PC-3 (cell line): Measurements from ENCODE around the gene FUT6. TPM values are rescaled to one million over a fixed set of nuclear protein-coding genes. Genes with fewer than 3 reads are reported as not detected.

Experiments used
- ATAC-seq: fragments of 200-7000 bp; cut with Tn5 transposase; 2 replicates; pipeline ENCODE4 v1.9.1; 2020; ENCODE audit warnings: mild to moderate bottlenecking, moderate library complexity
- BruUV-seq: library from RNA; stranded (reverse); fragments of 400-500 nt; replicated peaks from 2 replicates; lab custom pipeline; 2021; lab: Mats Ljungman, UMichigan
- CTCF ChIA-PET: fragments of 300-600 bp; sonication (Branson Sonifier 250); formaldehyde crosslinking; loops from one replicate; lab custom pipeline; 2022; ENCODE audit warnings: antibody characterized with exemption; lab: Charles Lee
- POLR2A ChIA-PET: fragments of 300-600 bp; sonication (Branson Sonifier 250); formaldehyde crosslinking; loops from one replicate; lab custom pipeline; 2022; ENCODE audit warnings: antibody characterized with exemption; ENCODE audit not compliant: unreplicated experiment; lab: Charles Lee
- DNase-seq: peaks from one replicate; pipeline ENCODE4 v3.0.0-alpha.2; 2015
- H2AFZ ChIP-seq: fragments of 300-600 bp; sonication (generic); 2 replicates; pipeline ENCODE4 v1.6.0; 2016; ENCODE audit warnings: antibody characterized with exemption, low read length
- H3F3A ChIP-seq: fragments of 300-600 bp; sonication (generic); one replicate; pipeline ENCODE4 v1.6.0; 2017; ENCODE audit warnings: antibody characterized with exemption, low read length, control low read depth, mild to moderate bottlenecking; ENCODE audit not compliant: unreplicated experiment
- H3K27ac ChIP-seq: fragments of 300-600 bp; sonication (generic); 2 replicates; pipeline ENCODE4 v1.5.1; 2016; ENCODE audit warnings: mild to moderate bottlenecking, low read length
- H3K27me3 ChIP-seq: fragments of 300-600 bp; sonication (generic); 2 replicates; pipeline ENCODE4 v1.6.1; 2016; ENCODE audit warnings: low read length, mixed read lengths
- H3K36me3 ChIP-seq: fragments of 300-600 bp; sonication (generic); 2 replicates; pipeline ENCODE4 v1.6.1; 2016; ENCODE audit warnings: low read depth, mixed run types, low read length, mixed read lengths
- H3K4me1 ChIP-seq: fragments of 300-600 bp; sonication (generic); 2 replicates; pipeline ENCODE4 v1.5.1; 2016; ENCODE audit warnings: low read length; ENCODE audit not compliant: insufficient read depth
- H3K4me2 ChIP-seq: fragments of 300-600 bp; sonication (generic); 2 replicates; pipeline ENCODE4 v1.6.0; 2016; ENCODE audit warnings: low read length
- H3K4me3 ChIP-seq: fragments of 300-600 bp; sonication (generic); 2 replicates; pipeline ENCODE4 v1.5.1; 2016; ENCODE audit warnings: mild to moderate bottlenecking, low read length, mixed read lengths
- H3K79me2 ChIP-seq: fragments of 300-600 bp; sonication (generic); 2 replicates; pipeline ENCODE4 v1.6.1; 2017; ENCODE audit warnings: low read length, mixed read lengths
- H3K9ac ChIP-seq: fragments of 300-600 bp; sonication (generic); 2 replicates; pipeline ENCODE4 v1.6.0; 2016; ENCODE audit warnings: mild to moderate bottlenecking, low read length
- H3K9me2 ChIP-seq: fragments of 300-600 bp; sonication (generic); replicated peaks from 2 replicates; pipeline ENCODE4 v1.6.1; 2016; ENCODE audit warnings: mixed run types, low read length, mixed read lengths
- H3K9me3 ChIP-seq: fragments of 300-600 bp; sonication (generic); 2 replicates; pipeline ENCODE4 v1.6.1; 2016; ENCODE audit warnings: low read length, mixed read lengths
- H4K20me1 ChIP-seq: fragments of 300-600 bp; sonication (generic); 2 replicates; pipeline ENCODE4 v1.6.1; 2016; ENCODE audit warnings: low read length, mixed read lengths
- EZH2 ChIP-seq: fragments of 300-600 bp; sonication (generic); IDR thresholded peaks from one replicate; pipeline ENCODE4 v1.6.1; 2017; ENCODE audit warnings: antibody characterized with exemption, mild to moderate bottlenecking, low read length; ENCODE audit not compliant: unreplicated experiment
- EZH2phosphoT487 ChIP-seq: fragments of 300-600 bp; sonication (generic); IDR thresholded peaks from 2 replicates; pipeline ENCODE4 v1.6.1; 2018; ENCODE audit warnings: mild to moderate bottlenecking, antibody characterized with exemption, low read length, borderline replicate concordance
- intact Hi-C: fragments of 100-400 bp; cut with micrococcal nuclease; formaldehyde crosslinking; loops from 2 replicates; pipeline ENCODE4 v1.9.0; 2023
- total RNA-seq: library from RNA; depleted of rRNA; stranded (reverse); fragments of >200 nt; gene quantifications from 2 replicates; pipeline ENCODE4 v1.2.3, GENCODE V29; 2014
- TF ChIP-seq, protein P1 (sequence below): fragments of 300-600 bp; sonication (generic); conservative IDR thresholded peaks from 2 replicates; pipeline ENCODE4 v1.5.1; 2017; ENCODE audit warnings: antibody characterized with exemption, low read depth, mild to moderate bottlenecking, low read length

Gene FUT6
- total RNA-seq, 1 experiment from 2014 or later = 0.69 TPM

DNA sequence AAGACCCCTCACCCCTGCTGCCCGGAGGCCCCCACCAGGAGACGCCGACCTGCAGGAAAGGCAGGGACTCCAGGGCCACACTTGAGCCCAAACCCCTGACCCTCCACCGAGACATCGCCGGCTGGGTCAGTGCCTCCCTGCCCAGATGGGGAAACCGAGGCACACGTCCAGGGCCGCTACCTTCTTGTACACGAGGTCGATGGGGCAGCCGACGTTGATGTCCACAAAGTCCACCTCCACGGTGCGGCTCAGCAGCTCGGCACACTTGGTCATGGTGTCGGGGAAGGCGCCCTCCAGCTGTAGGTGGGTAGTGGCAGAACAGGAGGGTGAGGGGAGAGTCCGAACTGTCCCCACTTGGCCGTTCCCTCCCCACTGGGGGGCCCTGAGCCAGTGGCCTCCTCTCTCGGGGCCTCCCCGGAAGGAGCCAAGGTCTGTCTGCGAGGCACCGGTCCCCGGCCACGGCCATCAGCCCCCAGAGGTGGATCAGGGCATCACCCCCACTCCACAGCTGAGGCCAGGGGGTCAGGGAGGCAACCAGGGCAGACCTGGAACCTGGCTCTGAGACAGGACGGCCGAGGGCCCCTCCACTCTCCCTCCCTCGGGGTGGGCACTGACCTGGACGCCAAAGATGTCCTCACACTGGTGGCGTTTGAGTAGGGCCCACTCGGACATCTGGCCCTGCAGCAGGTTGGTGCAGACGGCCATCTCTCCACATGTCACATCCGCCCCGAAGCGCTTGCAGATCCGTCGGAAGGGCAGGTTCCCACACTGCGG, 51.9 kb downstream of the FUT6 start:
- Histone ChIP-seq H3K27me3 (no peaks in the 10 kb centered on the region), H4K20me1 (0 out of 2 replicates have a peak, but pooled peaks cover 4% of the 10 kb centered on the region), H3K9me3 (no peaks in the 10 kb centered on the region), H3K4me1 (peaks cover 8% of the 10 kb centered on the region), H3K4me3 (no peak overlapping the region), H3F3A (no peaks in the 10 kb centered on the region), H2AFZ (no peak overlapping the region), H3K36me3 (peaks cover 45% of the 10 kb centered on the region), H3K9me2 (no peaks in the 10 kb centered on the region), H3K4me2 (no peak overlapping the region), H3K27ac (no peak overlapping the region), H3K9ac (no peak overlapping the region), H3K79me2 (peaks cover 15% of the 10 kb centered on the region)
- ChIA-PET CTCF (no interaction called here), POLR2A (no interaction called here)
- no TSS peak for BruUV-seq
- DNase-seq (no peak), ATAC-seq (no peak)
- intact Hi-C loops = no loop called here
- TF ChIP-seq, protein P1, sequence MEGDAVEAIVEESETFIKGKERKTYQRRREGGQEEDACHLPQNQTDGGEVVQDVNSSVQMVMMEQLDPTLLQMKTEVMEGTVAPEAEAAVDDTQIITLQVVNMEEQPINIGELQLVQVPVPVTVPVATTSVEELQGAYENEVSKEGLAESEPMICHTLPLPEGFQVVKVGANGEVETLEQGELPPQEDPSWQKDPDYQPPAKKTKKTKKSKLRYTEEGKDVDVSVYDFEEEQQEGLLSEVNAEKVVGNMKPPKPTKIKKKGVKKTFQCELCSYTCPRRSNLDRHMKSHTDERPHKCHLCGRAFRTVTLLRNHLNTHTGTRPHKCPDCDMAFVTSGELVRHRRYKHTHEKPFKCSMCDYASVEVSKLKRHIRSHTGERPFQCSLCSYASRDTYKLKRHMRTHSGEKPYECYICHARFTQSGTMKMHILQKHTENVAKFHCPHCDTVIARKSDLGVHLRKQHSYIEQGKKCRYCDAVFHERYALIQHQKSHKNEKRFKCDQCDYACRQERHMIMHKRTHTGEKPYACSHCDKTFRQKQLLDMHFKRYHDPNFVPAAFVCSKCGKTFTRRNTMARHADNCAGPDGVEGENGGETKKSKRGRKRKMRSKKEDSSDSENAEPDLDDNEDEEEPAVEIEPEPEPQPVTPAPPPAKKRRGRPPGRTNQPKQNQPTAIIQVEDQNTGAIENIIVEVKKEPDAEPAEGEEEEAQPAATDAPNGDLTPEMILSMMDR = no peak
- no peak for TF ChIP-seq EZH2phosphoT487
- no peak for TF ChIP-seq EZH2

DNA sequence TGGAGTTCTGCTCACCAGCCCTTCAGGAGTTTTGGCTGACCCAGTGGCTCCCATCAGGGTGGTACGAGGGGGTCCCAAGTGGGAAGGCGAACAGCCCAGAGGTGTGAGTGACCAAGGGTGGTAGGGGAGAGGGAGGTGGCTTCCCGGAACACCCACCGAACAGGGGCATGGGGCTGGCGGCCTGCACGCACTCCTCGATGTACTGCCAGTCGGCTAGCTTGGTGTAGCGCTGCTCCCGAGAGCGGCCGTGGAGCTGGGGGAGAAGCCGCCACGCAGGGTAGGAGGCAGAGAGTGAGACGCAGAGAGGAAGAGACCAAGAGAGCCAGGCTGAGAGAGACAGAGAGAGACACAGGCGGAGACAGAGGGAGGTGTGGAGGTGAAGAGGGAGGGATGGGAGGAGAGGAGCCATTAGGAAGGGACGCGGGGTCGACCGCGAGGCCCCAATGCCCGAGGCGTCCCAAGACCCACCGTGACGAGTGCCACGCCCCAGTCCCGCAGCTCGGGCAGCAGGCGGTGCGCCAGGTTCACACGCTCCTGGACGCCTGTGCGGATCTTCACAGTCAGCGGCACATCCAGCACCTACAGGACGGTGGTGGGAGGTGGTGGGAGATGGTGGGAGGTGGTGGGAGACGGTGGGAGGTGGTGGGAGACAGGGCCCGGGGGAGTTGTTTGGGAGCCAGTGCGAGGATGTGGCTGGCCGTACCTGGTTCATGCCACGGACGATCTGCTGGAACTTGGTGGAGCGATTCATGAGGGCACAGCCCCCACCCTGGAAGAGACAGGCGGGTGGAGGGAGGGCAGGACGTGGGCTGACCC, 52.7 kb downstream of the FUT6 start:
- BruUV-seq = no TSS peak
- Histone ChIP-seq H3K27ac (no peak overlapping the region), H3K9ac (no peak overlapping the region), H3K9me2 (no peaks in the 10 kb centered on the region), H3K36me3 (peaks cover 45% of the 10 kb centered on the region), H3K9me3 (no peaks in the 10 kb centered on the region), H3K4me2 (no peak overlapping the region), H2AFZ (no peak overlapping the region), H3K4me3 (no peak overlapping the region), H4K20me1 (0 out of 2 replicates have a peak, but pooled peaks cover 4% of the 10 kb centered on the region), H3K27me3 (no peaks in the 10 kb centered on the region), H3F3A (no peaks in the 10 kb centered on the region), H3K79me2 (peaks cover 15% of the 10 kb centered on the region), H3K4me1 (peaks cover 8% of the 10 kb centered on the region)
- intact Hi-C loops = no loop called here
- CTCF ChIA-PET = no interaction called here
- POLR2A ChIA-PET = no interaction called here
- no peak for DNase-seq
- no peak for ATAC-seq
- TF ChIP-seq EZH2 (no peak), EZH2phosphoT487 (no peak)
- TF ChIP-seq, protein P1 = no peak
